HL-60 (cell line): ENCODE data around the gene MMGT1.

ENCODE experiments used
- DNase-seq, 2 experiments: peaks; one replicate each; pipeline ENCODE4 v3.0.0-alpha.2; 2010 to 2020; ENCODE audit warnings: low read depth in 1 of 2, low spot score in 1 of 2
- H3K27ac ChIP-seq: fragments of 250-450 bp; sonication (Bioruptor Pico); replicated peaks from 2 replicates; pipeline ENCODE4 v1.5.1; 2020; ENCODE audit warnings: mild to moderate bottlenecking, moderate library complexity
- H3K27me3 ChIP-seq: fragments of 250-450 bp; sonication (Bioruptor Pico); 2 replicates; pipeline ENCODE4 v1.5.1; 2021; ENCODE audit warnings: mild to moderate bottlenecking, moderate library complexity; ENCODE audit not compliant: insufficient read depth, poor library complexity, severe bottlenecking
- H3K4me3 ChIP-seq: replicated peaks from 2 replicates; pipeline ENCODE4 v1.5.1; 2011; ENCODE audit warnings: mild to moderate bottlenecking, control low read depth, low read length; ENCODE audit not compliant: insufficient read depth
- CTCF ChIP-seq: IDR thresholded peaks from one replicate; pipeline ENCODE4 v1.5.1; 2011; ENCODE audit warnings: low read length, control low read depth, inconsistent platforms; ENCODE audit not compliant: insufficient read depth
- GABPA ChIP-seq: IDR thresholded peaks from 2 replicates; pipeline ENCODE4 v1.6.1; 2012; ENCODE audit warnings: low read depth
- POLR2AphosphoS5 ChIP-seq: IDR thresholded peaks from 2 replicates; pipeline ENCODE4 v1.6.1; 2012; ENCODE audit warnings: low read depth
- REST ChIP-seq: IDR thresholded peaks from 2 replicates; pipeline ENCODE4 v1.6.1; 2012; ENCODE audit warnings: low read depth; ENCODE audit not compliant: insufficient replicate concordance
- SPI1 ChIP-seq: IDR thresholded peaks from 2 replicates; pipeline ENCODE4 v1.6.1; 2012; ENCODE audit warnings: low read depth, mild to moderate bottlenecking, borderline replicate concordance

MMGT1 gene

GRCh38 chrX:135973025-135973547, 702 bp downstream of the MMGT1 start:
- H3K27ac ChIP-seq = peak overlapping the region; percentile 93
- TF ChIP-seq CTCF (no peak), GABPA (no peak), POLR2AphosphoS5 (no peak), REST (no peak), SPI1 (no peak)
- no peaks in the 10 kb centered on the region for H3K27me3 ChIP-seq
- peak in 1 of 2 experiments; percentile 16 for DNase-seq
- H3K4me3 ChIP-seq = peak overlapping the region; percentile 86

- Histone ChIP-seq H3K27ac (no peak overlapping the region), H3K27me3 (no peaks in the 10 kb centered on the region), H3K4me3 (no peak overlapping the region)
- TF ChIP-seq CTCF (no peak), POLR2AphosphoS5 (no peak), SPI1 (no peak), GABPA (no peak), REST (no peak)
- DNase-seq = no peak
Measured at GRCh38 chrX:135951291-135951690, 22.5 kb downstream of the MMGT1 start.

- TF ChIP-seq REST (no peak), POLR2AphosphoS5 (no peak), SPI1 (no peak)
- Histone ChIP-seq H3K27ac (no peak overlapping the region), H3K4me3 (no peak overlapping the region), H3K27me3 (no peaks in the 10 kb centered on the region)
- no peak for DNase-seq
Measured at GRCh38 chrX:135944486-135944885, 29.3 kb downstream of the MMGT1 start.
